Measurements from ENCODE around the gene TMEM198. TPM values are rescaled to one million over a fixed set of nuclear protein-coding genes. Genes with fewer than 3 reads are reported as not detected.

TMEM198 gene
- total RNA-seq, 2 experiments from 2014 or later, result 2.5 to 6.6 TPM

- TF ChIP-seq EZH2phosphoT487 (IDR thresholded peaks at IDR 0.05; ENCODE audit: borderline replicate concordance, low read depth, low read length) (no peak), CTCF (conservative IDR thresholded peaks at IDR 0.05; ENCODE audit: low read length) (no peak)
- intact Hi-C loops (cut with micrococcal nuclease; ENCODE audit: unreplicated experiment), result no loop called here
- Histone ChIP-seq H3K4me1 (ENCODE audit: insufficient read depth, low read length, poor library complexity, severe bottlenecking) (no peaks in the 10 kb centered on the region), H3K79me2 (ENCODE audit: insufficient read depth, low read depth, low read length) (no peaks in the 10 kb centered on the region), H4K20me1 (ENCODE audit: insufficient read depth, low read length) (no peaks in the 10 kb centered on the region), H2AFZ (ENCODE audit: low read length) (no peak overlapping the region), H3K9me2 (ENCODE audit: insufficient read depth, low read length) (no peaks in the 10 kb centered on the region), H3K9me3 (ENCODE audit: low read length) (no peaks in the 10 kb centered on the region), H3K4me3 (ENCODE audit: low read depth, low read length, poor library complexity, severe bottlenecking) (no peak overlapping the region), H3K36me3 (ENCODE audit: insufficient read depth, low read length) (no peaks in the 10 kb centered on the region), H3K27ac (ENCODE audit: low read depth, low read length, poor library complexity, severe bottlenecking) (no peak overlapping the region), H3K4me2 (ENCODE audit: low read length) (no peak overlapping the region)
- POLR2A ChIA-PET, result no interaction called here
- no peak for DNase-seq (ENCODE audit: low spot score)
- CTCF ChIA-PET (ENCODE audit: unreplicated experiment), result no interaction called here
- no TSS peak for BruUV-seq (replicated peaks)
These were observed 26.5 kb downstream of the TMEM198 start for GRCh38 chr2:219570194-219570923.

GRCh38 chr2:219570924-219571310 lies 27.1 kb downstream of the TMEM198 start:
- Histone ChIP-seq H3K79me2 (ENCODE audit: insufficient read depth, low read depth, low read length) (no peaks in the 10 kb centered on the region), H3K27ac (ENCODE audit: low read depth, low read length, poor library complexity, severe bottlenecking) (no peak overlapping the region), H3K9me3 (ENCODE audit: low read length) (no peaks in the 10 kb centered on the region), H3K36me3 (ENCODE audit: insufficient read depth, low read length) (no peaks in the 10 kb centered on the region), H4K20me1 (ENCODE audit: insufficient read depth, low read length) (no peaks in the 10 kb centered on the region), H3K4me1 (ENCODE audit: insufficient read depth, low read length, poor library complexity, severe bottlenecking) (no peaks in the 10 kb centered on the region), H3K4me3 (ENCODE audit: low read depth, low read length, poor library complexity, severe bottlenecking) (no peak overlapping the region), H3K9me2 (ENCODE audit: insufficient read depth, low read length) (no peaks in the 10 kb centered on the region), H2AFZ (ENCODE audit: low read length) (no peak overlapping the region), H3K4me2 (ENCODE audit: low read length) (no peak overlapping the region)
- intact Hi-C loops (cut with micrococcal nuclease; ENCODE audit: unreplicated experiment), result no loop called here
- no peak for DNase-seq (ENCODE audit: low spot score)
- ChIA-PET CTCF (ENCODE audit: unreplicated experiment) (no interaction called here), POLR2A (no interaction called here)
- TF ChIP-seq CTCF (conservative IDR thresholded peaks at IDR 0.05; ENCODE audit: low read length) (no peak), EZH2phosphoT487 (IDR thresholded peaks at IDR 0.05; ENCODE audit: borderline replicate concordance, low read depth, low read length) (no peak)
- no TSS peak for BruUV-seq (replicated peaks)
